GM21360 (cell line): ENCODE data around the gene COX7C.

Experiments used
- ATAC-seq: cut with Tn5 transposase; IDR thresholded peaks from one replicate; pipeline ENCODE4 v1.9.1; 2021; ENCODE audit warnings: mild to moderate bottlenecking, moderate library complexity; ENCODE audit not compliant: unreplicated experiment

Gene COX7C

GRCh38 chr5:86664173-86664572, 46.4 kb downstream of the COX7C start:
- ATAC-seq = no peak

GRCh38 chr5:86665984-86666760, 48.4 kb downstream of the COX7C start:
- ATAC-seq = no peak

- ATAC-seq = no peak
These were observed 49.2 kb downstream of the COX7C start for GRCh38 chr5:86666981-86667380.
